GM06990 (cell line): ENCODE results near the gene CCDC77.

Source experiments
- DNase-seq: peaks from one replicate; pipeline ENCODE4 v3.0.0-alpha.2; 2011; ENCODE audit not compliant: insufficient read length; ENCODE audit errors: extremely low read depth
- H3K27me3 ChIP-seq: replicated peaks from 2 replicates; pipeline ENCODE4 v1.6.0; 2011; ENCODE audit warnings: low read length; ENCODE audit not compliant: control insufficient read depth, insufficient read depth
- H3K36me3 ChIP-seq: 2 replicates; pipeline ENCODE4 v1.5.1; 2011; ENCODE audit warnings: low read length; ENCODE audit not compliant: control insufficient read depth, insufficient read depth
- H3K4me3 ChIP-seq: replicated peaks from 2 replicates; pipeline ENCODE4 v1.5.1; 2011; ENCODE audit warnings: low read depth, mild to moderate bottlenecking, control low read depth, low read length
- TF ChIP-seq, protein P1 (sequence below): IDR thresholded peaks from 2 replicates; pipeline ENCODE4 v1.5.1; 2011; ENCODE audit warnings: low read length, control low read depth, mild to moderate bottlenecking, inconsistent platforms; ENCODE audit not compliant: insufficient read depth, poor library complexity, severe bottlenecking

Gene CCDC77

DNA sequence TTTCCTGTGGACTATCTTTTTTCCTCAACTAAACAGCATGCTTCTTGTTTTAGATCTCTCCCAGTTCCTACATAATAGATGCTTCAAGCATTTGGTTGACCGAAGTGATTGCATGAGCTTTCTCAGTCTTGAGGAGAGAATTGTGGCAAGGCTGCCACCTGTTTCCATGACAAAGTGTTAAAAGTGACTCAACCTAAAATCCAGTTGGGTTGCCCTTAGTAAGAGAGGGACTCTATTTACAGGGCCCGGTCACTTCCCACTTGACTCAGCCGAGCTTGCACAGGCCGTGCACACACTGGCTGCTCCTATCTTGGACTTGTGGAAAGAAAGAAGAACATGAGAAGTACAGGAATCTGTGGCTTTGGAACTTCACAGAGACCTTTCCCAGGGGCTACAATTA is 56.2 kb downstream of the CCDC77 start:
- no peak overlapping the region for H3K4me3 ChIP-seq
- H3K27me3 ChIP-seq: no peaks in the 10 kb centered on the region; the same call in 1 of the 2 replicates
- no peak for DNase-seq
- no peaks in the 10 kb centered on the region for H3K36me3 ChIP-seq
- TF ChIP-seq, protein P1, sequence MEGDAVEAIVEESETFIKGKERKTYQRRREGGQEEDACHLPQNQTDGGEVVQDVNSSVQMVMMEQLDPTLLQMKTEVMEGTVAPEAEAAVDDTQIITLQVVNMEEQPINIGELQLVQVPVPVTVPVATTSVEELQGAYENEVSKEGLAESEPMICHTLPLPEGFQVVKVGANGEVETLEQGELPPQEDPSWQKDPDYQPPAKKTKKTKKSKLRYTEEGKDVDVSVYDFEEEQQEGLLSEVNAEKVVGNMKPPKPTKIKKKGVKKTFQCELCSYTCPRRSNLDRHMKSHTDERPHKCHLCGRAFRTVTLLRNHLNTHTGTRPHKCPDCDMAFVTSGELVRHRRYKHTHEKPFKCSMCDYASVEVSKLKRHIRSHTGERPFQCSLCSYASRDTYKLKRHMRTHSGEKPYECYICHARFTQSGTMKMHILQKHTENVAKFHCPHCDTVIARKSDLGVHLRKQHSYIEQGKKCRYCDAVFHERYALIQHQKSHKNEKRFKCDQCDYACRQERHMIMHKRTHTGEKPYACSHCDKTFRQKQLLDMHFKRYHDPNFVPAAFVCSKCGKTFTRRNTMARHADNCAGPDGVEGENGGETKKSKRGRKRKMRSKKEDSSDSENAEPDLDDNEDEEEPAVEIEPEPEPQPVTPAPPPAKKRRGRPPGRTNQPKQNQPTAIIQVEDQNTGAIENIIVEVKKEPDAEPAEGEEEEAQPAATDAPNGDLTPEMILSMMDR: no peak

DNA sequence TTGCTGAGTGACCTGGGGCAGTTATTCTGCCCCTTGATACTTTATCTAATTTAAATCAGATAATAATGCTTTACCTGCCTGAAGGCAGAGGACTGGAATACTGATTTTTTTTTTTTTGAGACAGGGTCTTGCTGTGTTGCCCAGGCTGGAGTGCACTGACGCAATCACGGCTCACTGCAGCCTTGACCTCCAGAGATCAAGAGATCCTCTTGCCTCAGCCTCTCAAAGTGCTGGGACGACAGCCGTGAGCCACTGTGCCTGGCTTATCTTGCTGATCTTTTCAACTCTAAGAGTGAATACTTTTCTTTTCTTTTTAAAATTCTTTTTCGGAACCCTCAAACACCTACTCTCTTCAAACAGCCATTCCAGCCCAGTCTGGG is 57.6 kb downstream of the CCDC77 start:
- Histone ChIP-seq H3K27me3 (peaks cover 3% of the 10 kb centered on the region), H3K36me3 (no peaks in the 10 kb centered on the region), H3K4me3 (no peak overlapping the region)
- DNase-seq: no peak
- TF ChIP-seq, protein P1: no peak

DNA sequence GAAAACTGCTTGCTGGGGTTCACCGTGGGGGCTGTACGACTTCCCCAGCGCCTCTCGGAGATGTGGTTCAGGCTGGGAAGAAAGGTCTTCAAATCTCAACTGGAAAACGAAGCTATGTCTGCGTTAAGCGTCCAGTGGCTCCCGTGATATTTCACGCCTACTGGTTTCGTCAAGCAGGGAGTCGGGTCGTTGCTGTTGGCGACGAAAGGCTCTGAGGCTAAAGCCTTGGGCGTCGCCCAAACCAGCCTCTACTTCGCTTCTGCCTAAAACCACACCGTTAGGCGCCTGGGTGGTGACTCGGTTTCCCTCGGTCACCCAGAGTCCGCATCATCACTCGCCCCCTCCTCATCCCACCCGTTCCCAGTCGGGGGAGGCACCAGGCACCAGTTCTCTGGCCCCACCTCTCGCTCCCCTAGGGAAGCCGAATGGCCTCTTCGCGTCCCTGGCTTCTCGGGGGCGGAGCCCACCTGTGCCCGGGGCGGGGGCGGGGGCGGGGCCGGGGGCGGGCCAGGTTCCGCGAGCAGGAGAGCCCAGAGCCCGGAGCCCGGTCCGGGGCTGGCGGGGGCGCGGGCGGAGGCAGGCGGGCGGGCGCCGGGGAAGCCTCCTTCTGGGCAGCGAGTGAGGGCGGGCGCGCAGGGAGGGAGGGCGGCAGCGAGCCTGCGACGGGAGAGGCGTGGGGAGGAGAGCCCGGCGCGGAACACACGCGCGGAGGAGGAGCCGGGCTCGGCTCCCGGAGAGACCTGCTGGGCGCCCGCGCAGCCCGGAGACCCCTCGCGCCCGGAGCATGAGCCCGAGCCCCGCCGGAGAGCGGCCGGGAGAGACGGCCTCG is 58.2 kb downstream of the CCDC77 start, which contains the start of gene B4GALNT3:
Gene B4GALNT3, plus strand, starts transcription at position 510 of the 829 bp plus-strand sequence. CDS start 438 bp downstream, outside the sequence.
- no peaks in the 10 kb centered on the region for H3K36me3 ChIP-seq
- peak; percentile 14 for DNase-seq
- H3K4me3 ChIP-seq: peak within 1 kb of the TSS; percentile 53
- TF ChIP-seq, protein P1: no peak
- peaks cover 3% of the 10 kb centered on the region for H3K27me3 ChIP-seq

DNA sequence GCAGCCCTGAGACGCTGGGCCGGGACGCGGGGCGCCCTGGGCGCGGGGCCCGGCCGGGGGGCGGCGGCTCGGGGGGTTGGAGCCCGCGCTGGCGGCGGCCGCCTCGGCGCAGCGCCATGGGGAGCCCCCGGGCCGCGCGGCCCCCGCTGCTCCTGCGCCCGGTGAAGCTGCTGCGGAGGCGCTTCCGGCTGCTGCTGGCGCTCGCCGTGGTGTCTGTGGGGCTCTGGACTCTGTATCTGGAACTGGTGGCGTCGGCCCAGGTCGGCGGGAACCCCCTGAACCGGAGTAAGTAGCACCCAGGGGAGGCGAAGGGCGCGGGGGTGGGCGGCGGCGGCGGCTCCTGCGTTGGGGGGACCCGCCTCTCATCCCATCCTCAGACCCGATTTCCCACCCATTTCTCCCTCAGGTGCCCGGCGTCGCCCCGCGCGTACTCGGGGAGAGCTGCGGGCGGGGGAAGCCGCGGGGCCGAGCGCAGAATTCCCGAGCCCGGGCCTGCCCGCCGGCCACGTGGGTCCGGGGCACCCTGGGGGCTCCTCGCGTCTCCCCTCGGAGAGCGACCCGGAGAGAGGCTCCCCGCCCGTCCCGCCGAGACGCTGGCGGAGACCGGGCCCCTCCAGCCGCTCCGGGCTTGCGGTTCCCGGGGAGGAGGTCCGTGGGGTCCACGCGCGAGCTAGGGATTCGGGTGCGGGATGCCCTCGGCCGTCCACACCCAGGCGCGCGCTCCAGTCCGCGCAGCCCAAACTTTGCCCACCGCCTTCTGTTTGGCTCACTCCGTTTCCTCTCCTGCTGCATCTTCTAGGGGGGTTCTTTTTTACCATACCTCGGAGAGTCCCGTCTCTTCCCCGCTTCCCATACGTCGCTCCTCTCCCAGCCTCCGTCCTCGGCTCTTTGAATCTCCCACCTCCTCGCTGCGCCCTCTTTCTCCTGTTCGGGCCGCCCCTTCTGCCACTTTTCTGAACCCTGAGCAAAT is 59.1 kb downstream of the CCDC77 start:
- Histone ChIP-seq H3K4me3 (peak overlapping the region; percentile 51), H3K36me3 (no peaks in the 10 kb centered on the region), H3K27me3 (peaks cover 5% of the 10 kb centered on the region)
- TF ChIP-seq, protein P1: no peak
- DNase-seq: peak; percentile 19

DNA sequence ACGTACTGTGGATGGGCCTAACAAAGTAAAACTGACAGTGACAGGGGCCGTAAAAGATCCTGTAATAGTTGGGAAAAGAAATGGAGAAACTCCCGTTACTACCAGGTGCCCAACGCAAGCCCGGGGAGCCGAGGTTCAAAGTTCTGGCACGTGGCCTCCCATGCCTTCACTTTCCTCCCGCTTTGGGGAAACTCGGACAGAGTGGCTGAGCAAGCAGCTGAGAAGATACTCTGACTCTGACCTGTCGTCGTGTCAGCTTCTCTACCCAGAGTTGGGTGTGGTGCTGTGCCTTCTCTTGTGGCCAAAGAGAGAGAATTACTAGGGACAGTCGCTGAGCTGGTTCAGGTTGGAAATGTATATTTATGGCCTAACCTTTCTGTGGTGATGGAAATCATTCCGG is 60.0 kb downstream of the CCDC77 start:
- TF ChIP-seq, protein P1: no peak
- no peak overlapping the region for H3K4me3 ChIP-seq
- H3K27me3 ChIP-seq: peaks cover 5% of the 10 kb centered on the region
- DNase-seq: no peak
- H3K36me3 ChIP-seq: no peaks in the 10 kb centered on the region
